ENCODE results near the gene KLHL13. TPM values are rescaled to one million over a fixed set of nuclear protein-coding genes. Genes with fewer than 3 reads are reported as not detected.
"Not testable (repeated sequence)": the region's sequence is repeated elsewhere in the genome, so short reads cannot be mapped to it uniquely, and the experiment has no call there.

Gene KLHL13
- total RNA-seq, 2 donors from 2014 or later: 3.7 to 12.4 TPM

DNA sequence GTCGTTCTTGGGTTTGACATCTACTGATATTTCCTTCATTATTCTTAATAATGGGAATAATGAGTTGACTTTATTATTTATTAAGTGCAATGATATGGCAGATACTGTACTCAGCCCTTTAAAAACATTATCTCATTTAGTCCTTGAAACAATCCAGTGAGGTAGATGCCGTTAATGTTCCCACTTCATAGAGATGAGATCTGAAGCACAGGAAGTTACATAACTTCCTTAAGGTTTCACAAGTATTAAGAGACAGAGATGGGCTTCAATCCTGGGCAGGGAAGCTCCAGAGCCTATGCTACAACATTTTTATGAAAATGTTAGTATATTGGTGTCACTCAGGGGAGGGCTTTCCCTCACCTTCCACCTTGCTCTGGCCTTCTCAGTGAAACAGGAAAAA, 9.7 kb upstream of the KLHL13 start:
- Mint-ChIP-seq H3K4me3 (no peak overlapping the region), H3K36me3 (ENCODE audit: low read depth) (no peaks in the 10 kb centered on the region), H3K9me3 (peaks cover 15% of the 10 kb centered on the region), H3K4me1 (no peaks in the 10 kb centered on the region), H3K27ac (no peak overlapping the region), H3K27me3 (ENCODE audit: insufficient read depth) (no peaks in the 10 kb centered on the region)
- no peak for DNase-seq
- no peak for TF ChIP-seq CTCF (conservative IDR thresholded peaks at IDR 0.05)
- Histone ChIP-seq H3K4me1 (ENCODE audit: control insufficient read depth, insufficient read depth, low read length) (no peaks in the 10 kb centered on the region), H3K9ac (ENCODE audit: extremely low read depth, low read length, poor library complexity, severe bottlenecking) (no peak overlapping the region), H3K27ac (ENCODE audit: low read depth, low read length) (no peak overlapping the region), H3K9me3 (ENCODE audit: control insufficient read depth, low read length) (no peaks in the 10 kb centered on the region), H3K36me3 (ENCODE audit: control insufficient read depth, insufficient read depth, low read length) (no peaks in the 10 kb centered on the region), H3K27me3 (ENCODE audit: control insufficient read depth, insufficient read depth, low read length, poor library complexity, severe bottlenecking) (no peaks in the 10 kb centered on the region), H3K4me3 (ENCODE audit: low read length) (no peak overlapping the region)
- WGBS, 2 experiments (ENCODE audit: insufficient coverage in 1 of 2, insufficient read length in 1 of 2): 92% methylated on average over 1 of the region's 2 CpGs; no CpG with 5 or more reads in 1 of the 2 experiments

DNA sequence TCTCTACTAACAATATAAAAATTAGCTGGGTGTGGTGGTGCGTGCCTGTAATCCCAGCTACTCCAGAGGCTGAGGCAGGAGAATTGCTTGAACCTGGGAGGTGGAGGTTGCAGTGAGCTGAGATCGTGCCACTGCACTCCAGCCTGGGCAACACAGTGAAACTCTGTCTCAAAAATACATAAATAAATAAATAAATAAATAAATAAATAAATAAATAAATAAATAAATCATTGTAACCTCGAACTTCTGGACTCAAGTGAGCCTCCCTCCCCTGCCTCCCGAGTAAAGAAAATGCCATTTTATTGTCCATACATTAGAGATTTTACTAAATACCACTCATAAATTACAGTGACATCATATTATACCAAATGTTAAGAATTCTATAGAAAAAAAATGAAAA, 7.6 kb upstream of the KLHL13 start:
- 96% methylated on average over 3 of the region's 4 CpGs; no CpG with 5 or more reads in 1 of the 2 experiments for WGBS, 2 experiments (ENCODE audit: insufficient coverage in 1 of 2, insufficient read length in 1 of 2)
- H3K36me3 ChIP-seq (ENCODE audit: control insufficient read depth, insufficient read depth, low read length); H3K4me3 Mint-ChIP-seq; H3K9me3 ChIP-seq (ENCODE audit: control insufficient read depth, low read length); H3K9ac ChIP-seq (ENCODE audit: extremely low read depth, low read length, poor library complexity, severe bottlenecking); DNase-seq; H3K4me3 ChIP-seq (ENCODE audit: low read length); H3K27ac ChIP-seq (ENCODE audit: low read depth, low read length); H3K27ac Mint-ChIP-seq; H3K36me3 Mint-ChIP-seq (ENCODE audit: low read depth); H3K27me3 ChIP-seq (ENCODE audit: control insufficient read depth, insufficient read depth, low read length, poor library complexity, severe bottlenecking); H3K27me3 Mint-ChIP-seq (ENCODE audit: insufficient read depth); H3K4me1 Mint-ChIP-seq; H3K4me1 ChIP-seq (ENCODE audit: control insufficient read depth, insufficient read depth, low read length): not testable (repeated sequence)
- H3K9me3 Mint-ChIP-seq: peaks cover 16% of the 10 kb centered on the region

DNA sequence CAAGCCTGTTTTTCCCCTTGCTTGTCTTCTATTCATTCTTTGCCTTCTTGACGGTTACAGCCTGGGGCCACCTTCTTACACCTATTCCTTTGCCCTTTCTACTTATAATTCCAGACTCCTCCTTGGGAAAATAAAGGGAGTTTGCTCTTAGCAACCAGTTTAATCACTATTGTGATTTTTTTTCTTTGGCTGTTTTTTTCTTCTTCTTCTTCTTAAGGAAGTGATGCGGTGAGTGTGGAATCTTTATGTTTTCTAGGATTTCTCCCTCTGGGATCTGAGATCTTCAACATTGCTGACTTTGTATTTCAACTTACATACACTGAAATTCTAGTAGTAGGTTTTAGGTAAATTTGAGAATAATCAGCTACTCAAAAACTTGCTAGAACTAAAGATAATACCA, 1.1 kb upstream of the KLHL13 start:
- no peak overlapping the region for H3K27ac Mint-ChIP-seq
- no peaks in the 10 kb centered on the region for H3K36me3 Mint-ChIP-seq (ENCODE audit: low read depth)
- Histone ChIP-seq H3K4me1 (ENCODE audit: control insufficient read depth, insufficient read depth, low read length) (no peaks in the 10 kb centered on the region), H3K27ac (ENCODE audit: low read depth, low read length) (no peak overlapping the region), H3K4me3 (ENCODE audit: low read length) (peak overlapping the region; percentile 58), H3K36me3 (ENCODE audit: control insufficient read depth, insufficient read depth, low read length) (no peaks in the 10 kb centered on the region), H3K9me3 (ENCODE audit: control insufficient read depth, low read length) (no peaks in the 10 kb centered on the region), H3K9ac (ENCODE audit: extremely low read depth, low read length, poor library complexity, severe bottlenecking) (no peak overlapping the region), H3K27me3 (ENCODE audit: control insufficient read depth, insufficient read depth, low read length, poor library complexity, severe bottlenecking) (peaks cover 8% of the 10 kb centered on the region)
- H3K27me3 Mint-ChIP-seq (ENCODE audit: insufficient read depth): peaks cover 21% of the 10 kb centered on the region
- DNase-seq: no peak
- 50% methylated on average over 1 of the region's 2 CpGs; no CpG with 5 or more reads in 1 of the 2 experiments for WGBS, 2 experiments (ENCODE audit: insufficient coverage in 1 of 2, insufficient read length in 1 of 2)
- peaks cover 4% of the 10 kb centered on the region for H3K4me1 Mint-ChIP-seq
- no peak overlapping the region for H3K4me3 Mint-ChIP-seq
- peaks cover 33% of the 10 kb centered on the region for H3K9me3 Mint-ChIP-seq
- no peak for TF ChIP-seq CTCF (conservative IDR thresholded peaks at IDR 0.05)
